GM12874 (cell line): ENCODE results near the gene CGREF1.

Experiments
- TF ChIP-seq, protein P1 (sequence below): IDR thresholded peaks from 2 replicates; pipeline ENCODE4 v1.5.1; 2011; ENCODE audit warnings: low read depth, mild to moderate bottlenecking, control low read depth, low read length, moderate library complexity; ENCODE audit not compliant: insufficient read depth

Gene CGREF1

DNA sequence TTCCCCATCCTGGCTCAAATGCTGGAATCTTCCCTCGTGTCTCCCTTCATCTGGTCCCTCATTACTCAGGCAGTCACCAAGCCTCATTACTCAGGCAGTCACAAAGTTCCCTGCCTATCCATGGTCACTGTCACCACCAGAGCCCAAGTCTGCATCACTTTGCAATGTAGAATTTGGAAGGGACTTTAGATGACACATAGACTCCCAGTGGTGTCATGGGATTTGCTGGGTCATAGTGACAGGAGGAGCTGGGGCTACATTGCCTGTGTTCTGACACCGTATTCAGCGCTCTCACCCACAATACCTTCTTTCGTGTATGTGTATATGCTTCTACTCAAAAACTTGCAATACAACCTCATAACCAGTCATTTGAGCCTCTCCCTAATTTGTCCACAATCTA lies 42.6 kb downstream of the CGREF1 start:
- TF ChIP-seq, protein P1, sequence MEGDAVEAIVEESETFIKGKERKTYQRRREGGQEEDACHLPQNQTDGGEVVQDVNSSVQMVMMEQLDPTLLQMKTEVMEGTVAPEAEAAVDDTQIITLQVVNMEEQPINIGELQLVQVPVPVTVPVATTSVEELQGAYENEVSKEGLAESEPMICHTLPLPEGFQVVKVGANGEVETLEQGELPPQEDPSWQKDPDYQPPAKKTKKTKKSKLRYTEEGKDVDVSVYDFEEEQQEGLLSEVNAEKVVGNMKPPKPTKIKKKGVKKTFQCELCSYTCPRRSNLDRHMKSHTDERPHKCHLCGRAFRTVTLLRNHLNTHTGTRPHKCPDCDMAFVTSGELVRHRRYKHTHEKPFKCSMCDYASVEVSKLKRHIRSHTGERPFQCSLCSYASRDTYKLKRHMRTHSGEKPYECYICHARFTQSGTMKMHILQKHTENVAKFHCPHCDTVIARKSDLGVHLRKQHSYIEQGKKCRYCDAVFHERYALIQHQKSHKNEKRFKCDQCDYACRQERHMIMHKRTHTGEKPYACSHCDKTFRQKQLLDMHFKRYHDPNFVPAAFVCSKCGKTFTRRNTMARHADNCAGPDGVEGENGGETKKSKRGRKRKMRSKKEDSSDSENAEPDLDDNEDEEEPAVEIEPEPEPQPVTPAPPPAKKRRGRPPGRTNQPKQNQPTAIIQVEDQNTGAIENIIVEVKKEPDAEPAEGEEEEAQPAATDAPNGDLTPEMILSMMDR: no peak

DNA sequence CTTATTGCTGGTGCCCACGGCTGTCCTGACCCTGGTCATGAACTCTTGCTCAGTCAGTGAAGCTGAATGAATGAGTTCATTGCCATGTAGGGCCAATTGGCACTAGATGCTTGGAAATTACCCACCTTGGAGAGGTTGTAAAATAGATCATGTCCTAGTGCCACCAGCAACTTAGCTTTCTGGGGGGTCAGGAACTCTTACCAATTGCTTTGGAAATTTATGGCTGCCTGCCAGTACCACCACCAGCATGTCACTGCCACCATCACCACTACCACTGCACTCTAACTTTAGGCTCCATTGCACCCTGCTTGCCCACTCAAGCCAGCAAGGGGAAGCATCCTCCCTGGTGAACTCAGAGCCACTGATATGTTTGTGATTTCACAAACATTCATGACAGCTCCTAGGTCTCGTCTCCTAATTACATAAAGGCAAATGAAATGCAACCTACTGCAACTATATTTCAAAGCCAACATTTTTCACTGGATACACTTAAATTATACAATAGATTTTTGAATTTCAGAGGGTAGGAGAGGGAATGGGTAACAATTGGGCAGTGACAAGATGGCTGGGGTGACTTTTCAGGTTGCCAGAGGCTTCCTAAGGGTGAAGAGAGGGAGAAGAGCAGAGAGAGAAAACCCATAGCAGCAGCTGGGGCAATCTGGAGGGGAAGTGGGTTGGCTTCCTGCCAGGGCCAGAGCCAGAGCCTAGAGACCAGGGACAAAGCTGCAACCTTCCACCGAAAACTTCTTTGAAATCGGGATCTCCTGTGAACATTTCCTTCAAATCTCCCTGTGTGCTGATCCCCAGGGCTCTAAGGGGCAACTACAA lies 44.0 kb downstream of the CGREF1 start:
- TF ChIP-seq, protein P1: no peak

DNA sequence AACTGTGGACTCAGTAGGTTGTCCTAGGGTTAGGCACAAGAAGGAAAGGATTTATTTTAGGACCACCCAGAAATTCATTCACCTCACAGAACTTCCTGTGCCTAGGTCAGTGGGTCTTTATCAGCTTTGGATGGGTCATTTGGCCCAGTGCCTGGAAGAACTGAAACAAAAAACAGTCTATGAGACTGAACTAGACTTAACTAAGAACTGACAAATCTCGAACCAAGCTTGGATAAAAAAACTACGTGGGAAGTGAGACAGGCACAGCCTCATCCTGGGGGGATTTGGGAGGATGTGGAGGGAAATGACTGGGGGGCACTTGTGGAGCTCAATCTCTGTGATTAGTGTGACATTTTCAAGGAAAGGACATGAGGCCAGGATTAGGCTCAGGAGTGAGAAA lies 45.1 kb downstream of the CGREF1 start:
- TF ChIP-seq, protein P1: no peak

DNA sequence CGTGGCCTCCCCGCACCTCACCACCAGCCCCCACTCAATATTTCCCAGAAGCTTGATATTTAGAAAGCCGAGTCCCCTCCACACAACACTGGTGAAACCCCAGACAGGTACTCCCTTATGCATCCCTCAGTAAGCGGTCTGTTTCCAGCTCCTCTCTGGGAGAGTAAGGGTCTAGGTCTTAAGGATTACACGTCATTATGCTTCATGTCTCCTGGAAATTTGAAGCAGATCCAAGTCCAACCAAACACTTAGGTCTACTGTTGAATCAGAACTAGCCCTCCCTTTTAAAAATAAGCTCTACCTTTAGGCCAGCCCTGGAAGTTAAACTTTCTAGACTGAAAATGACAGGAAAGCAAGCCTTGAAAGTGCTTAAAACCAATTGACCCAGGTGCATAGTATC lies 46.0 kb downstream of the CGREF1 start:
- TF ChIP-seq, protein P1: no peak

DNA sequence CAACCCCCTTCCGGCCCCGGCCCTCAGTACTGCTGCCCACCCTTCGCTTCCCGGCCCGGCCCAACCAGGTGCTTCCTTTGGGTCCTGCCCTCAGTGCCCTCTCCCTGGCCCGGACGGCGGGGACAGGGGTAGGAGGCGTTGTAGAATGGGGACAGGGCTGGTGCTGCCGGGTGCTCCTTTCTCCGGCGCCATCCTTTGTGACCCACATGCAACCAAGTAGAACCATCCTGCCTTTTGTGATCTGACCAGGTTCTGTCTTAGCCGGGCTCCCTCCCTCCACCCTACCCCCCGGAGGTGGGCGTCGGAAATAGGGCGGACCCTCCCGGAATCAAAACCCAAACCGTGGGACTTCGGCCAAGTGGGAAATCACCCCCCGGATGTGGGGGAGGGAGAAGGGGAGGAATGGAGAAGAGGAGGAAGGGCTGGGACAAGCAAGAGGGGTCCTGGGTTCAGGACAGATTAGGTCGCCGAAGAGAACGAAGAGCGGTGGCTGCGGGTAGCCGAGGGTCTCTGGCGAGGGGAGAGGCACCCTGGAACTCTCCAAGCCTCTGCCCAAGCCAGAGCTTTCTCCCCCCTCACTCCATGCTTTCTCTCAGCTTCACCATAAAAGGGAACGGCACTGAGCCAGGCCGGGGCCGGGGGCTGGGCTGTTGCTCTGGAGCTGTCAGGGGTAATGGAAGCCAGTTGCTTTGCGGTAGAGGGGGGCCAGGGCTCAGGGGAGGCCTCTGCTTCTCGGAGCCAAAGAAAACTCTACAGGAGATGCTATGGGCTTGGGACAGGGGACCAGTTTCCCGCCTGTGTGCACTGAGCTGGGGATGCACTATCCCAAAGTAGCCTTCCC lies 46.7 kb downstream of the CGREF1 start:
- TF ChIP-seq, protein P1: no peak

DNA sequence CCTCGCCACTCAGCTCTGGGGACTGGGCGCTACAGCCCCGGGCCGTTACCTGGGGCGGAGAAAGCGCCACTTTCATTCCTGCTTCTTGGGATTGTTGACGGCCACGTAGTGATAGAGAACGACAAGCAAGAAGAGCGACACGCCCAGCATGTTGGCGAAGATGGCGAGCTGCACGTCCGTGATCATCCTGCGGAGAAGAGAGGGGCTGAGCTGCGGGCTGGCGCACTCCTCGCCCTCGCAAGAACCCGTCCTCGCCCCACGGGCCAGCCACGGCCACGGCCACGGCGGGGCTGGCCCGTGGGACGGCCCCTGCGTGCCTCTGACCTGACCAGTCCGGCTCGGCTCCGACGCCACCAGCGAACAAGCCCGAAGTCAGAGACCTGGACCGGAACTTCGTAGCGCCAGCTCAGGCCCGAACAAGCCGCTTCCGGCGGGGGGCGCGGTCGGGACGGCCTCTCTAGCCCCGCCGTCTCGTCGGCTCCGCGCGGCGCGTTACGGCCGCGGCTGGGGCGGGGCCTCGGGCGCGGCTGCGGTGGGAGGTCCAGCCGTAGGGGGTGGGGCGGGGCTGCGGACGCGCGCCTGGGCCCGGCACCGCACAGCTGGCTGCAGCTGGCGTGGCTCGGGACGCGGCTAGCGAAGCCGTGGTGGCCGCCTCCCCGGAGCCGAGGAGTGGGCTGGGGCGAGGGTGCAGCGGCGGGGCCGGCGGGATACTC lies 47.5 kb downstream of the CGREF1 start, which contains the start of gene OST4:
Gene OST4 (minus strand): TSS at position 378 of the 713 bp plus-strand sequence.
- TF ChIP-seq, protein P1: no peak
